Trophoblast cell (in vitro differentiated cells and primary cell): ENCODE results near the gene PHACTR1.

Experiments
- DNase-seq, 2 donors: peaks; one replicate each; pipeline ENCODE4 v3.0.0-alpha.2; 2016
- H2AFZ ChIP-seq: 2 replicates; pipeline ENCODE4 v1.6.1; 2013; ENCODE audit warnings: low read length, moderate library complexity, mild to moderate bottlenecking; ENCODE audit not compliant: insufficient read depth, poor library complexity
- H2AK5ac ChIP-seq: 2 replicates; pipeline ENCODE4 v1.6.1; 2013; ENCODE audit warnings: mild to moderate bottlenecking, low read length
- H2BK120ac ChIP-seq: 2 replicates; pipeline ENCODE4 v1.6.1; 2013; ENCODE audit warnings: low read length, mild to moderate bottlenecking, moderate library complexity; ENCODE audit not compliant: insufficient read depth, poor library complexity
- H2BK12ac ChIP-seq: 2 replicates; pipeline ENCODE4 v1.6.1; 2013; ENCODE audit warnings: mild to moderate bottlenecking, low read length, moderate library complexity
- H2BK5ac ChIP-seq: 2 replicates; pipeline ENCODE4 v1.6.1; 2013; ENCODE audit warnings: low read length, low read depth, moderate library complexity, mild to moderate bottlenecking; ENCODE audit not compliant: poor library complexity
- H3K14ac ChIP-seq: 2 replicates; pipeline ENCODE4 v1.6.1; 2013; ENCODE audit warnings: mild to moderate bottlenecking, low read length
- H3K18ac ChIP-seq: 2 replicates; pipeline ENCODE4 v1.6.1; 2013; ENCODE audit warnings: mild to moderate bottlenecking, low read length
- H3K23ac ChIP-seq: 2 replicates; pipeline ENCODE4 v1.6.1; 2013; ENCODE audit warnings: low read length
- H3K27ac ChIP-seq: 2 replicates; pipeline ENCODE4 v1.5.1; 2013; ENCODE audit warnings: low read depth, mild to moderate bottlenecking, inconsistent platforms, low read length, moderate library complexity
- H3K27me3 ChIP-seq: 2 replicates; pipeline ENCODE4 v1.6.1; 2013; ENCODE audit warnings: inconsistent platforms, mild to moderate bottlenecking, low read length, moderate library complexity; ENCODE audit not compliant: insufficient read depth
- H3K36me3 ChIP-seq, 2 experiments: 1 replicate in 1 of 2; 2 replicates in 1 of 2; pipeline ENCODE4 v1.6.1; 2013; ENCODE audit warnings: low read length in 2 of 2, mild to moderate bottlenecking in 2 of 2, moderate library complexity in 1 of 2; ENCODE audit not compliant: insufficient read depth in 2 of 2, control insufficient read depth in 1 of 2
- H3K4ac ChIP-seq: 2 replicates; pipeline ENCODE4 v1.6.1; 2013; ENCODE audit warnings: low read depth, mild to moderate bottlenecking, low read length, moderate library complexity
- H3K4me1 ChIP-seq, 2 experiments: 1 replicate in 1 of 2; 2 replicates in 1 of 2; pipeline ENCODE4 v1.6.1; 2013; ENCODE audit warnings: low read length in 2 of 2, mild to moderate bottlenecking in 2 of 2, moderate library complexity in 1 of 2; ENCODE audit not compliant: insufficient read depth in 2 of 2, control insufficient read depth in 1 of 2
- H3K4me2 ChIP-seq: 2 replicates; pipeline ENCODE4 v1.6.1; 2013; ENCODE audit warnings: inconsistent platforms, mild to moderate bottlenecking, low read length, moderate library complexity
- H3K4me3 ChIP-seq: 2 replicates; pipeline ENCODE4 v1.5.1; 2013; ENCODE audit warnings: mild to moderate bottlenecking, low read depth, low read length, inconsistent platforms
- H3K79me1 ChIP-seq: one replicate; pipeline ENCODE4 v1.6.1; 2013; ENCODE audit warnings: low read length
- H3K79me2 ChIP-seq: 2 replicates; pipeline ENCODE4 v1.6.1; 2013; ENCODE audit warnings: low read length, mild to moderate bottlenecking; ENCODE audit not compliant: control insufficient read depth, insufficient read depth, poor library complexity
- H3K9ac ChIP-seq: 2 replicates; pipeline ENCODE4 v1.6.1; 2013; ENCODE audit warnings: mild to moderate bottlenecking, low read length
- H3K9me3 ChIP-seq: 2 replicates; pipeline ENCODE4 v1.6.1; 2013; ENCODE audit warnings: low read depth, mild to moderate bottlenecking, control low read depth, inconsistent platforms, low read length; ENCODE audit not compliant: insufficient read depth
- H4K12ac ChIP-seq: 2 replicates; pipeline ENCODE4 v1.6.1; 2013; ENCODE audit warnings: low read depth, mild to moderate bottlenecking, low read length, moderate library complexity
- H4K8ac ChIP-seq: 2 replicates; pipeline ENCODE4 v1.6.1; 2013; ENCODE audit warnings: low read depth, mild to moderate bottlenecking, low read length, moderate library complexity
- H4K91ac ChIP-seq: one replicate; pipeline ENCODE4 v1.6.1; 2013; ENCODE audit warnings: low read depth, mild to moderate bottlenecking, low read length, moderate library complexity
- WGBS: extraction: QIAGEN DNeasy Blood & Tissue Kit; methylation state at CpG from one replicate; pipeline ENCODE4 v1.1.7; 2013; ENCODE audit warnings: missing lambda C conversion rate; ENCODE audit not compliant: insufficient read length, insufficient coverage; ENCODE audit errors: extremely low coverage; 5-methylcytosine and 5-hydroxymethylcytosine counted together

Gene PHACTR1

DNA sequence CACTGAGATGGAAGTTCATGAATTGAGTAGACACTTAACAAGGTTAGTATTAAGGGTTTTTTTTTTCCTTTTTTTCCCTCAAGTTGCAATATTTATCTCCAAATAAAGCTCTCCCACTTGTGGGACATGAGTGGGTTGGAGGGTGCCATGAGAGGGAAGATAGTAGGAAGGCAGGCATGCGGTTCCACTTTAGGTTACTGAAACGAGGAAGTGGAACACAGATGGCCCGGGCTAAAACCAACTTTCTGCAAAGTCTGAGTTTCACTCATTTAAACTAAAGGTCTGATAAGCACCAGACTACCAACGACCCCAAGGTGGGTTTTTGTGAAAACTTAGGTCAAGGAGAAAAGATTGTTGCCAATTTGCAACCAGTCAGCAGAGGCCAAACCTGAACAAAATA, 569.6 kb downstream of the PHACTR1 start:
- Histone ChIP-seq H4K8ac (no peak overlapping the region), H3K9ac (no peak overlapping the region), H3K36me3 (peaks cover 13 to 15% of the 10 kb centered on the region in 2 experiments), H3K4me1 (no peaks in the 10 kb centered on the region), H3K18ac (no peak overlapping the region), H3K27me3 (no peaks in the 10 kb centered on the region), H4K91ac (no peak overlapping the region), H2AFZ (no peak overlapping the region), H3K4me3 (no peak overlapping the region), H3K4ac (no peak overlapping the region), H4K12ac (no peak overlapping the region), H3K23ac (no peak overlapping the region), H2BK120ac (no peak overlapping the region), H3K9me3 (peaks cover 8% of the 10 kb centered on the region), H3K14ac (no peak overlapping the region), H2BK12ac (no peak overlapping the region), H3K27ac (no peak overlapping the region), H3K79me2 (no peaks in the 10 kb centered on the region), H3K79me1 (no peaks in the 10 kb centered on the region), H3K4me2 (no peak overlapping the region), H2BK5ac (no peak overlapping the region), H2AK5ac (no peak overlapping the region)
- no CpG with 5 or more reads among the region's 4 CpGs for WGBS
- DNase-seq, result no peak

DNA sequence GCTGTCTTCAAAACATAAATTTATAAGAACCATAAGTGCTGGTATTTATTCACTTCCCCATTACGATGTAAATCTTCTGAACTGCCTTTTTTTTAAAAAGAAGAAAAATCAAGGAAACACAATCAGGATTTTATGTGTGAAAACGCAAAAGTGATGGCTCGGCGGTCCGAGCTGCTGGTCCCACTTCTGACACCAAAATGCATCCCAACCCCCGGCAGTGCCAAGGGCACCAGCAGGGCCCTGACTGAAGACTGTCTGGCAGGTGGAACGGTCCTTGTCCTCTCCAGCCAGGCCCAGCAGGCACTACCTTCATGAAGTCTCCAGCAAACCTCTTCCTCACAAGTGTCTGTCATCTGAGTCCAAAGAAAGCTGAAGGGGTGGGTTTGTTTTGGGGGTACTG, 570.5 kb downstream of the PHACTR1 start:
- no peak overlapping the region for H4K91ac ChIP-seq
- no peaks in the 10 kb centered on the region for H3K79me2 ChIP-seq
- H2AFZ ChIP-seq, result no peak overlapping the region
- no peak overlapping the region for H3K23ac ChIP-seq
- H3K4me1 ChIP-seq, result no peaks in the 10 kb centered on the region
- DNase-seq, result no peak
- H2AK5ac ChIP-seq, result no peak overlapping the region
- no peak overlapping the region for H3K27ac ChIP-seq
- WGBS, result no CpG with 5 or more reads among the region's 7 CpGs
- no peaks in the 10 kb centered on the region for H3K27me3 ChIP-seq
- no peak overlapping the region for H3K18ac ChIP-seq
- H3K4ac ChIP-seq, result no peak overlapping the region
- H2BK12ac ChIP-seq, result no peak overlapping the region
- no peak overlapping the region for H3K4me2 ChIP-seq
- no peak overlapping the region for H4K8ac ChIP-seq
- no peak overlapping the region for H3K4me3 ChIP-seq
- no peak overlapping the region for H3K14ac ChIP-seq
- H4K12ac ChIP-seq, result no peak overlapping the region
- H3K79me1 ChIP-seq, result no peaks in the 10 kb centered on the region
- H3K36me3 ChIP-seq, result peaks cover 17 to 19% of the 10 kb centered on the region in 2 experiments
- peaks cover 8% of the 10 kb centered on the region for H3K9me3 ChIP-seq
- H2BK5ac ChIP-seq, result no peak overlapping the region
- H3K9ac ChIP-seq, result no peak overlapping the region
- H2BK120ac ChIP-seq, result no peak overlapping the region

DNA sequence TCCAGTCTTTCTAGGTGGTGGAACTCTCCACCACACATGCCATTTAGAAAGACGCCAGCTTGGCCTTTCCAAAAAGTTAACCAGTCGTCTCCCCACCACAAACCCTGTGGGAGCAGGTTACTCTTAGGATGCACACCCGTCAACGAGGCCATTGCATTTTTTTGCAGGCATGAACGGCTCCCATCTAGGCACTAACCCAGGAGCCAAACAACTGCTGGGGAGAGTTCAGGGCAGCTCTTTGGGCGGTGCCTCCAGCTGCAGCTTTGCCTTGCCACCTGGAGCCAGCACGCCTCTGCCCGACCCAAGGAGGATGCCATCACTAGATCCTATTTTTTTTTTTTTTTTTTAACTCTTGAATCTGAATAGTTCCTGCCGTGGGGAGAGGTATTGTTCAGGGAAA, 571.9 kb downstream of the PHACTR1 start:
- H2AFZ ChIP-seq, result no peak overlapping the region
- H3K36me3 ChIP-seq, result peaks cover 22 to 29% of the 10 kb centered on the region in 2 experiments
- H4K12ac ChIP-seq, result no peak overlapping the region
- no peaks in the 10 kb centered on the region for H3K79me2 ChIP-seq
- no peak overlapping the region for H3K4ac ChIP-seq
- H3K27me3 ChIP-seq, result no peaks in the 10 kb centered on the region
- H3K14ac ChIP-seq, result no peak overlapping the region
- no peak overlapping the region for H3K18ac ChIP-seq
- H4K91ac ChIP-seq, result no peak overlapping the region
- no peak overlapping the region for H3K4me2 ChIP-seq
- H3K9me3 ChIP-seq, result peaks cover 6% of the 10 kb centered on the region
- H3K23ac ChIP-seq, result no peak overlapping the region
- DNase-seq, result no peak
- H2AK5ac ChIP-seq, result no peak overlapping the region
- H3K27ac ChIP-seq, result no peak overlapping the region
- H3K4me3 ChIP-seq, result no peak overlapping the region
- WGBS, result no CpG with 5 or more reads among the region's 9 CpGs
- no peaks in the 10 kb centered on the region for H3K79me1 ChIP-seq
- no peak overlapping the region for H2BK12ac ChIP-seq
- no peak overlapping the region for H2BK5ac ChIP-seq
- H2BK120ac ChIP-seq, result no peak overlapping the region
- no peak overlapping the region for H4K8ac ChIP-seq
- no peaks in the 10 kb centered on the region for H3K4me1 ChIP-seq
- no peak overlapping the region for H3K9ac ChIP-seq

DNA sequence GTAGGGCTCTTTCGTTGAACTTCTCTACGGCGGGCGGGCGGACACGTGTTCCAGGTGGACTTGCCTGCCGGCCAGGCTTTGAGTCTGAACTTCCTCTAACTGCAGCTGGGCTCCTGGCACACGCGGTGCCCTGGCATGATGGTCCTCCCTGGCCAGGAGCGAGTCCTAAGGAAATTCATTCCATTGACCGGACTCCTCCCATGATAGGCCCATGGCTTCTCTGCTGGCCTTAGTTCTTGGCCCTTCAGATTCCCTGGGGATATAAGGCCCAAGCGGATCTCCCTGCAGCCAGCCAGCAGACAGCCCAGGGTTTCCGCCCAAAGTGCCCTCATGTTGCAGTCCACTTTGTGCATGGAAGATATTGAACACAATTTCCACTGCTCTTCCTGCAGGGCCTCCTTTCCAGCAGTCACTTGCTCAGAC, 572.4 kb downstream of the PHACTR1 start:
- H3K23ac ChIP-seq, result no peak overlapping the region
- WGBS, result no CpG with 5 or more reads among the region's 13 CpGs
- no peak overlapping the region for H2AK5ac ChIP-seq
- no peaks in the 10 kb centered on the region for H3K27me3 ChIP-seq
- H2BK12ac ChIP-seq, result no peak overlapping the region
- H2BK5ac ChIP-seq, result no peak overlapping the region
- H3K18ac ChIP-seq, result no peak overlapping the region
- H4K8ac ChIP-seq, result no peak overlapping the region
- H3K9me3 ChIP-seq, result peaks cover 6% of the 10 kb centered on the region
- H3K9ac ChIP-seq, result no peak overlapping the region
- H3K4ac ChIP-seq, result no peak overlapping the region
- H3K4me1 ChIP-seq, result no peaks in the 10 kb centered on the region
- no peak overlapping the region for H3K4me2 ChIP-seq
- H4K91ac ChIP-seq, result no peak overlapping the region
- H3K27ac ChIP-seq, result no peak overlapping the region
- H3K14ac ChIP-seq, result no peak overlapping the region
- H3K4me3 ChIP-seq, result no peak overlapping the region
- no peak overlapping the region for H2AFZ ChIP-seq
- H2BK120ac ChIP-seq, result no peak overlapping the region
- DNase-seq, result no peak
- H3K79me1 ChIP-seq, result no peaks in the 10 kb centered on the region
- no peak overlapping the region for H4K12ac ChIP-seq
- no peaks in the 10 kb centered on the region for H3K79me2 ChIP-seq
- H3K36me3 ChIP-seq, result peaks cover 23 to 30% of the 10 kb centered on the region in 2 experiments
